GM06990 (cell line): ENCODE data around the gene FMN1.

Experiments
- DNase-seq: peaks from one replicate; pipeline ENCODE4 v3.0.0-alpha.2; 2011; ENCODE audit not compliant: insufficient read length; ENCODE audit errors: extremely low read depth
- H3K27me3 ChIP-seq: replicated peaks from 2 replicates; pipeline ENCODE4 v1.6.0; 2011; ENCODE audit warnings: low read length; ENCODE audit not compliant: control insufficient read depth, insufficient read depth
- H3K36me3 ChIP-seq: 2 replicates; pipeline ENCODE4 v1.5.1; 2011; ENCODE audit warnings: low read length; ENCODE audit not compliant: control insufficient read depth, insufficient read depth
- H3K4me3 ChIP-seq: replicated peaks from 2 replicates; pipeline ENCODE4 v1.5.1; 2011; ENCODE audit warnings: low read depth, mild to moderate bottlenecking, control low read depth, low read length
- CTCF ChIP-seq: IDR thresholded peaks from 2 replicates; pipeline ENCODE4 v1.5.1; 2011; ENCODE audit warnings: low read length, control low read depth, mild to moderate bottlenecking, inconsistent platforms; ENCODE audit not compliant: insufficient read depth, poor library complexity, severe bottlenecking

FMN1 gene

GRCh38 chr15:32881528-32881927, 313.0 kb downstream of the FMN1 start:
- Histone ChIP-seq H3K27me3 (no peaks in the 10 kb centered on the region), H3K36me3 (no peaks in the 10 kb centered on the region), H3K4me3 (no peak overlapping the region)
- TF ChIP-seq CTCF, result no peak
- no peak for DNase-seq

- no peak for TF ChIP-seq CTCF
- Histone ChIP-seq H3K4me3 (no peak overlapping the region), H3K27me3 (no peaks in the 10 kb centered on the region), H3K36me3 (no peaks in the 10 kb centered on the region)
- no peak for DNase-seq
These were observed 313.9 kb downstream of the FMN1 start for GRCh38 chr15:32880642-32881041.

GRCh38 chr15:32879980-32880379, 314.5 kb downstream of the FMN1 start:
- no peaks in the 10 kb centered on the region for H3K36me3 ChIP-seq
- H3K27me3 ChIP-seq, result no peaks in the 10 kb centered on the region
- DNase-seq, result no peak
- no peak overlapping the region for H3K4me3 ChIP-seq
- no peak for TF ChIP-seq CTCF

- DNase-seq, result no peak
- H3K4me3 ChIP-seq, result no peak overlapping the region
- no peak for TF ChIP-seq CTCF
- no peaks in the 10 kb centered on the region for H3K36me3 ChIP-seq
- no peaks in the 10 kb centered on the region for H3K27me3 ChIP-seq
These were observed 315.4 kb downstream of the FMN1 start for GRCh38 chr15:32878869-32879805.

- no peak for TF ChIP-seq CTCF
- Histone ChIP-seq H3K27me3 (no peaks in the 10 kb centered on the region), H3K36me3 (no peaks in the 10 kb centered on the region), H3K4me3 (no peak overlapping the region)
- no peak for DNase-seq
These were observed 316.2 kb downstream of the FMN1 start for GRCh38 chr15:32878342-32878741.
